DMS 273 treated with DMSO at 0.1 percent for 48 hours (cell line): Measurements from ENCODE around the gene GLDC.

Source experiments
- DNase-seq: peaks from one replicate; lab custom pipeline; 2025; lab: John Stamatoyannopoulos, UW

The GLDC gene

GRCh38 chr9:6501526-6502210 is 143.9 kb downstream of the GLDC start:
- DNase-seq = no peak

- DNase-seq = no peak
Measured at GRCh38 chr9:6498982-6499381, 146.5 kb downstream of the GLDC start.

DNA sequence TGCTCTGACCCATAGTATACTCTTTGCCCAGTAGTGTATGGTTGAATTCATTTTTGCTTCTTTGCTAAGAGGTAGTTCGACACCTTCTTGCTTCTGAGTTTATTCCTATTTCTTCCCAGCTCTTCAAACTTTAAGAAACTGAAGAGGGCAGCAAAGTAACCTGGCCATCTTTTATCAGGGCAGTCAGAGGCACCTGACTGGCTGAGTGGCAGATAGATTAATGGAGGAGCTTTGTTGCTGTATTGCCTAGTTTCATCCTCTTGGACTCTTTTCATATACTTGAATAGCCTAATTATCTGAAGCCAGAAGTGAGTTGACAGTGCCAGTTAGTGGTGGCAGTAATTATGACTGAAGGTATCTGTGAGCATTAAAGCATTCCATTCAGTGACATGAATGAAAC is 150.1 kb downstream of the GLDC start:
- no peak for DNase-seq

GRCh38 chr9:6490863-6491262 is 154.7 kb downstream of the GLDC start:
- no peak for DNase-seq

DNA sequence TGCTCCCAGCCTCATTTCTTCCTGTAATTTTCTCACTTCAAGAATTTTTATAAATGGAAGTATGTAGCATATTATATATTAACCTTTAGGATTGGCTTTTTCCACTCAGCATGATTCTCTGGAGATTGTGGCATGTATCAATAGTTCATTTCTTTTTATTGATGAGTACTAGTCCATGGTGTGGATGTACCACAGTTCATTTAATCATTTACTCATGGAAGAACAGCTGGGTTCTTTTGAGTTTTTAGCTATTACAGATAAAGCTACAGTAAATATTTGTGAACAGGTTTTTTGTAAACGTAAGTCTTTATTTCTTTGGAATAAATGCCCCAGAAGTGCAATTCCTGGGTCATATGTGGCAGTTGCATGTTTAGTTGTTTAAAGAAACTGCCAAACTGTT is 156.4 kb downstream of the GLDC start:
- no peak for DNase-seq

DNA sequence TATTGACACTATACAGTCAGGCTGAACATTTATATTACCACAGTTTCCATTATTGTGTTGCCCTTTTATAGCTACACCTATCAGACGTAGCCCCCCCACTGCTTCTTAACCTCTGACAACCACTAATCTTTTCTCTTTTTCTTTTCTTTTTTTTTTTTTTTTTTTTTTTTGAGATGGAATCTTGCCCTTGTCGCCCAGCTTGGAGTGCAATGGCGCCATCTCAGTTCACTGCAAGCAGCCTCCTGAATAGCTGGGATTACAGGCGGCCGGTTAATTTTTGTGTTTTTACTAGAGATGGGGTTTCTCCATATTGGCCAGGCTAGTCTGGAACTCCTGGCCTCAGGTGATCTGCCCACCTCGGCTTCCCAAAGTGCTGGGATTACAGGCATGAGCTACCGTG is 157.1 kb downstream of the GLDC start:
- DNase-seq = no peak

GRCh38 chr9:6484210-6484609 is 161.3 kb downstream of the GLDC start:
- DNase-seq = no peak
